H9 (cell line): ENCODE measurements around the gene ANKMY1. TPM values are rescaled to one million over a fixed set of nuclear protein-coding genes. Genes with fewer than 3 reads are reported as not detected.

Source experiments
- DNase-seq: peaks from one replicate; pipeline ENCODE4 v3.0.0-alpha.2; 2017
- H2AFZ ChIP-seq: one replicate; pipeline ENCODE4 v1.6.1; 2013; ENCODE audit warnings: mild to moderate bottlenecking, low read length, control low read depth, moderate library complexity
- H2AK5ac ChIP-seq: 2 replicates; pipeline ENCODE4 v1.6.1; 2013; ENCODE audit warnings: low read length, control low read depth, mixed read lengths; ENCODE audit not compliant: insufficient read length
- H2BK120ac ChIP-seq: one replicate; pipeline ENCODE4 v1.6.1; 2013; ENCODE audit warnings: low read depth, mild to moderate bottlenecking, low read length, control low read depth, inconsistent platforms; ENCODE audit not compliant: poor library complexity, severe bottlenecking
- H2BK12ac ChIP-seq: 2 replicates; pipeline ENCODE4 v1.6.1; 2013; ENCODE audit warnings: low read length, control low read depth, mixed read lengths, low read depth; ENCODE audit not compliant: insufficient read length
- H2BK15ac ChIP-seq: 2 replicates; pipeline ENCODE4 v1.6.1; 2013; ENCODE audit warnings: low read depth, low read length, control low read depth
- H2BK20ac ChIP-seq: one replicate; pipeline ENCODE4 v1.6.1; 2013; ENCODE audit warnings: low read depth, mild to moderate bottlenecking, low read length, control low read depth, inconsistent platforms; ENCODE audit not compliant: poor library complexity, severe bottlenecking
- H2BK5ac ChIP-seq: 2 replicates; pipeline ENCODE4 v1.6.1; 2013; ENCODE audit warnings: low read length, control low read depth, mixed read lengths; ENCODE audit not compliant: insufficient read length
- H3K14ac ChIP-seq: 2 replicates; pipeline ENCODE4 v1.6.1; 2013; ENCODE audit warnings: low read length, control low read depth; ENCODE audit not compliant: insufficient read depth
- H3K18ac ChIP-seq: 2 replicates; pipeline ENCODE4 v1.6.1; 2013; ENCODE audit warnings: low read depth, mild to moderate bottlenecking, mixed read lengths, low read length, control low read depth; ENCODE audit not compliant: insufficient read length
- H3K23ac ChIP-seq: 2 replicates; pipeline ENCODE4 v1.6.1; 2013; ENCODE audit warnings: low read length, control low read depth, mixed read lengths, low read depth; ENCODE audit not compliant: insufficient read length
- H3K23me2 ChIP-seq: 2 replicates; pipeline ENCODE4 v1.6.1; 2013; ENCODE audit warnings: low read depth, mild to moderate bottlenecking, mixed read lengths, low read length, control low read depth; ENCODE audit not compliant: insufficient read length, poor library complexity, severe bottlenecking
- H3K27ac ChIP-seq: 2 replicates; pipeline ENCODE4 v1.5.1; 2013; ENCODE audit warnings: low read length, control low read depth, mixed read lengths, low read depth; ENCODE audit not compliant: insufficient read length
- H3K27me3 ChIP-seq: 2 replicates; pipeline ENCODE4 v1.6.1; 2013; ENCODE audit warnings: low read length, control low read depth, inconsistent platforms; ENCODE audit not compliant: insufficient read depth
- H3K4ac ChIP-seq: 2 replicates; pipeline ENCODE4 v1.6.1; 2013; ENCODE audit warnings: low read depth, mild to moderate bottlenecking, control low read depth, inconsistent platforms, low read length, moderate library complexity
- H3K4me1 ChIP-seq: 2 replicates; pipeline ENCODE4 v1.6.1; 2013; ENCODE audit warnings: low read length, control low read depth, inconsistent platforms; ENCODE audit not compliant: insufficient read depth
- H3K4me2 ChIP-seq: 2 replicates; pipeline ENCODE4 v1.6.1; 2013; ENCODE audit warnings: low read length, control low read depth, mixed read lengths; ENCODE audit not compliant: insufficient read length, insufficient read depth
- H3K56ac ChIP-seq: 2 replicates; pipeline ENCODE4 v1.6.1; 2013; ENCODE audit warnings: low read depth, mild to moderate bottlenecking, mixed read lengths, low read length, control low read depth; ENCODE audit not compliant: insufficient read length
- H3K79me1 ChIP-seq: 2 replicates; pipeline ENCODE4 v1.6.1; 2013; ENCODE audit warnings: low read depth, mild to moderate bottlenecking, moderate library complexity, low read length, control low read depth, inconsistent platforms; ENCODE audit not compliant: insufficient read depth, poor library complexity, severe bottlenecking
- H3K79me2 ChIP-seq: 2 replicates; pipeline ENCODE4 v1.6.1; 2013; ENCODE audit warnings: low read length, control low read depth, inconsistent platforms; ENCODE audit not compliant: insufficient read depth
- H3K9ac ChIP-seq: 2 replicates; pipeline ENCODE4 v1.6.1; 2013; ENCODE audit warnings: low read length, control low read depth, mixed read lengths; ENCODE audit not compliant: insufficient read length; ENCODE audit errors: extremely low read depth
- H3K9me3 ChIP-seq: one replicate; pipeline ENCODE4 v1.6.1; 2013; ENCODE audit warnings: low read depth, low read length, inconsistent platforms; ENCODE audit not compliant: control insufficient read depth
- H3T11ph ChIP-seq: one replicate; pipeline ENCODE4 v1.6.1; 2013; ENCODE audit warnings: mild to moderate bottlenecking, low read length, control low read depth, inconsistent platforms
- H4K20me1 ChIP-seq: one replicate; pipeline ENCODE4 v1.6.1; 2013; ENCODE audit not compliant: control insufficient read depth, insufficient read length, insufficient read depth
- H4K5ac ChIP-seq: 2 replicates; pipeline ENCODE4 v1.6.1; 2013; ENCODE audit warnings: low read depth, mild to moderate bottlenecking, mixed read lengths, low read length, control low read depth; ENCODE audit not compliant: insufficient read length
- H4K8ac ChIP-seq: replicated peaks from 2 replicates; pipeline ENCODE4 v1.6.1; 2013; ENCODE audit warnings: low read length, control low read depth, mixed read lengths, low read depth; ENCODE audit not compliant: insufficient read length
- H4K91ac ChIP-seq: 2 replicates; pipeline ENCODE4 v1.6.1; 2013; ENCODE audit warnings: low read depth, mild to moderate bottlenecking, moderate library complexity, mixed read lengths, low read length, control low read depth; ENCODE audit not compliant: insufficient read length
- H3K27ac Mint-ChIP-seq, 3 experiments: 2 replicates in 2 of 3; 3 replicates in 1 of 3; pipeline ENCODE4 v1.8.0; 2020 to 2021; ENCODE audit warnings: mixed read lengths in 3 of 3, mild to moderate bottlenecking in 1 of 3, moderate library complexity in 1 of 3
- H3K27me3 Mint-ChIP-seq: 2 replicates; pipeline ENCODE4 v1.8.0; 2021; ENCODE audit warnings: low read depth, mild to moderate bottlenecking, moderate library complexity, mixed read lengths
- H3K36me3 Mint-ChIP-seq, 3 experiments: 2 replicates in 2 of 3; 3 replicates in 1 of 3; pipeline ENCODE4 v1.8.0; 2020 to 2021; ENCODE audit warnings: low read depth in 3 of 3, mixed read lengths in 3 of 3; ENCODE audit not compliant: insufficient read depth in 1 of 3
- H3K4me1 Mint-ChIP-seq, 2 experiments: 2 replicates each; pipeline ENCODE4 v1.8.0; 2020; ENCODE audit warnings: mixed read lengths in 2 of 2
- H3K4me3 Mint-ChIP-seq, 2 experiments: 2 replicates in 1 of 2; 3 replicates in 1 of 2; pipeline ENCODE4 v1.8.0; 2020 to 2021; ENCODE audit warnings: mild to moderate bottlenecking in 2 of 2, mixed read lengths in 2 of 2, moderate library complexity in 1 of 2
- H3K9me3 Mint-ChIP-seq, 2 experiments: 2 replicates in 1 of 2; 3 replicates in 1 of 2; pipeline ENCODE4 v1.8.0; 2020; ENCODE audit warnings: mild to moderate bottlenecking in 2 of 2, mixed read lengths in 2 of 2, moderate library complexity in 1 of 2
- CTCF ChIP-seq: fragments of 200-600 bp; sonication (generic); conservative IDR thresholded peaks from 3 replicates; pipeline ENCODE4 v1.8.0; 2021; ENCODE audit warnings: antibody characterized with exemption, mild to moderate bottlenecking
- WGBS: extraction: QIAGEN DNeasy Blood & Tissue Kit; methylation state at CpG from one replicate; pipeline ENCODE4 v1.1.7; 2013; ENCODE audit warnings: missing lambda C conversion rate, low lambda C conversion rate, mixed read lengths; ENCODE audit not compliant: insufficient read length; ENCODE audit errors: extremely low coverage; 5-methylcytosine and 5-hydroxymethylcytosine counted together
- total RNA-seq: library from RNA; stranded (reverse); gene quantifications from 2 replicates; pipeline ENCODE4 v1.2.1, GENCODE V29; 2021

Gene ANKMY1
- total RNA-seq, 1 experiment from 2014 or later: 13.7 TPM

- H3K23me2 ChIP-seq: peaks cover 11% of the 10 kb centered on the region
- no peak within 1 kb of the TSS for H4K8ac ChIP-seq
- H4K20me1 ChIP-seq: no peaks in the 10 kb centered on the region
- H3K27me3 ChIP-seq: peaks cover 20% of the 10 kb centered on the region
- H3K56ac ChIP-seq: no peak within 1 kb of the TSS
- Mint-ChIP-seq H3K9me3 (no peaks in the 10 kb centered on the region), H3K4me3 (peak within 1 kb of the TSS; percentile 72 to 84), H3K27me3 (peaks cover 26% of the 10 kb centered on the region), H3K4me1 (peaks cover 23 to 24% of the 10 kb centered on the region in 2 experiments), H3K27ac (no peak within 1 kb of the TSS; a peak in 1 of 7 replicates), H3K36me3 (peaks cover 0 to 6% (median 2%) of the 10 kb centered on the region in 3 experiments; a peak in 2 of 7 replicates)
- no peak within 1 kb of the TSS for H2BK15ac ChIP-seq
- no peak within 1 kb of the TSS for H3K4ac ChIP-seq
- no peak within 1 kb of the TSS; the same call in 1 of the 2 replicates for H3K14ac ChIP-seq
- no peak within 1 kb of the TSS for H2AK5ac ChIP-seq
- H2BK120ac ChIP-seq: no peak within 1 kb of the TSS
- no peaks in the 10 kb centered on the region; the same call in 1 of the 2 replicates for H3K79me2 ChIP-seq
- H3K23ac ChIP-seq: no peak within 1 kb of the TSS
- TF ChIP-seq CTCF: 0 out of 3 replicates have a peak, but pooled peaks have one; percentile 11
- H2BK12ac ChIP-seq: no peak within 1 kb of the TSS
- H3T11ph ChIP-seq: no peak within 1 kb of the TSS
- no peaks in the 10 kb centered on the region for H3K79me1 ChIP-seq
- H3K4me1 ChIP-seq: peaks cover 2% of the 10 kb centered on the region; the same call in 1 of the 2 replicates
- peak within 1 kb of the TSS; percentile 59 for H3K4me2 ChIP-seq
- no peak within 1 kb of the TSS for H4K5ac ChIP-seq
- H2AFZ ChIP-seq: no peak within 1 kb of the TSS
- H3K9me3 ChIP-seq: no peaks in the 10 kb centered on the region
- no peak within 1 kb of the TSS for H2BK5ac ChIP-seq
- no peak within 1 kb of the TSS for H3K9ac ChIP-seq
- no peak for DNase-seq
- H3K18ac ChIP-seq: no peak within 1 kb of the TSS
- H2BK20ac ChIP-seq: no peak within 1 kb of the TSS
- WGBS: no CpG with 5 or more reads among the region's 106 CpGs
- no peak within 1 kb of the TSS for H3K27ac ChIP-seq
- no peak within 1 kb of the TSS for H4K91ac ChIP-seq
Measured at GRCh38 chr2:240567872-240568677, 10.3 kb upstream of the ANKMY1 start, which contains the start of gene RNPEPL1. Gene RNPEPL1, plus strand, starts transcription at chr2:240568484. Its CDS starts 103 bp downstream, at chr2:240568587.
